CD4-positive, alpha-beta T cell (primary cell): Measurements from ENCODE around the gene GADD45A. TPM values are rescaled to one million over a fixed set of nuclear protein-coding genes. Genes with fewer than 3 reads are reported as not detected.

Experiments used
- ATAC-seq: fragments of 200-7000 bp; cut with Tn5 transposase; one replicate; pipeline ENCODE4 v1.10.0; 2022; ENCODE audit warnings: mild to moderate bottlenecking; ENCODE audit not compliant: poor library complexity
- CTCF ChIA-PET: fragments of 350-600 bp; sonication (Branson Sonifier 250); formaldehyde crosslinking; loops from one replicate; lab custom pipeline; 2021; ENCODE audit warnings: antibody characterized with exemption, inconsistent platforms; lab: Charles Lee
- POLR2A ChIA-PET: fragments of 350-600 bp; sonication (Branson Sonifier 250); formaldehyde crosslinking; loops from one replicate; lab custom pipeline; 2021; ENCODE audit warnings: antibody characterized with exemption, inconsistent platforms; lab: Charles Lee
- DNase-seq, 14 experiments: peaks; one replicate each; pipeline ENCODE4 v3.0.0-alpha.2; 2013 to 2020; ENCODE audit warnings: mixed read lengths in 2 of 14
- H3K27ac ChIP-seq, 2 donors: one replicate each; pipeline versions ENCODE4 v1.5.1 to v1.7.0; 2013; ENCODE audit warnings: low read length in 2 of 2, low read depth in 1 of 2, mild to moderate bottlenecking in 1 of 2
- H3K27me3 ChIP-seq, 2 experiments: 1 replicate in 1 of 2; 2 replicates in 1 of 2; pipeline versions ENCODE4 v1.6.1 to v1.7.0; 2013; ENCODE audit warnings: low read length in 2 of 2, control low read depth in 1 of 2, mild to moderate bottlenecking in 1 of 2, moderate library complexity in 1 of 2; ENCODE audit not compliant: insufficient read depth in 2 of 2, control insufficient read depth in 1 of 2
- H3K36me3 ChIP-seq: one replicate; pipeline ENCODE4 v1.6.1; 2013; ENCODE audit warnings: low read length, control low read depth; ENCODE audit not compliant: insufficient read depth
- H3K4me1 ChIP-seq: one replicate; pipeline ENCODE4 v1.6.1; 2013; ENCODE audit warnings: low read length, control low read depth; ENCODE audit not compliant: insufficient read depth
- H3K4me3 ChIP-seq: one replicate; pipeline ENCODE4 v1.5.1; 2013; ENCODE audit warnings: mild to moderate bottlenecking, low read length, moderate library complexity
- H3K9me3 ChIP-seq, 2 experiments: 1 replicate in 1 of 2; 2 replicates in 1 of 2; pipeline versions ENCODE4 v1.6.1 to v1.7.0; 2013; ENCODE audit warnings: low read length in 2 of 2, mild to moderate bottlenecking in 2 of 2, control low read depth in 1 of 2, moderate library complexity in 1 of 2; ENCODE audit not compliant: control insufficient read depth in 1 of 2, insufficient read depth in 1 of 2
- H3K27ac Mint-ChIP-seq: one replicate; pipeline ENCODE4 v1.8.0; 2020; ENCODE audit warnings: mixed read lengths
- H3K27me3 Mint-ChIP-seq: one replicate; pipeline ENCODE4 v1.8.0; 2021; ENCODE audit warnings: mixed read lengths
- H3K36me3 Mint-ChIP-seq: one replicate; pipeline ENCODE4 v1.8.0; 2021; ENCODE audit warnings: low read depth, mixed read lengths
- H3K4me1 Mint-ChIP-seq: one replicate; pipeline ENCODE4 v1.8.0; 2021; ENCODE audit warnings: low read depth, mixed read lengths
- H3K4me3 Mint-ChIP-seq: one replicate; pipeline ENCODE4 v1.8.0; 2020; ENCODE audit warnings: mild to moderate bottlenecking, mixed read lengths
- H3K9me3 Mint-ChIP-seq: one replicate; pipeline ENCODE4 v1.8.0; 2020; ENCODE audit warnings: mixed read lengths
- CTCF ChIP-seq: fragments of 200-600 bp; IDR thresholded peaks from one replicate; pipeline ENCODE4 v1.8.0; 2022; ENCODE audit warnings: antibody characterized with exemption, mild to moderate bottlenecking
- intact Hi-C, 2 experiments: fragments of 100-400 bp; cut with DNase I in 1 of 2; cut with micrococcal nuclease in 1 of 2; formaldehyde crosslinking; loops; one replicate each; pipeline versions ENCODE4 v1.15.1 to v1.9.0; 2023 to 2025; cut with DNase I, micrococcal nuclease
- total RNA-seq, 174 experiments: library from RNA in 2 of 174; stranded (reverse) in 2 of 174; gene quantifications; one replicate each; pipeline ENCODE4 v1.2.3 and lab custom pipeline; 2021 to 2026

Gene GADD45A
- total RNA-seq, 2 experiments from 2014 or later: 136 to 140 TPM

GRCh38 chr1:67723126-67723525, 38.1 kb downstream of the GADD45A start:
- H3K36me3 ChIP-seq: no peaks in the 10 kb centered on the region
- no peaks in the 10 kb centered on the region for H3K27me3 ChIP-seq
- no peaks in the 10 kb centered on the region for H3K4me1 Mint-ChIP-seq
- no peaks in the 10 kb centered on the region for H3K9me3 ChIP-seq
- no peak overlapping the region for H3K27ac Mint-ChIP-seq
- no peak for TF ChIP-seq CTCF
- ChIA-PET CTCF (no interaction called here), POLR2A (no interaction called here)
- H3K9me3 Mint-ChIP-seq: no peaks in the 10 kb centered on the region
- intact Hi-C loops: no loop called here
- no peak for ATAC-seq
- H3K36me3 Mint-ChIP-seq: no peaks in the 10 kb centered on the region
- no peak overlapping the region for H3K4me3 Mint-ChIP-seq
- no peak for DNase-seq
- H3K4me3 ChIP-seq: no peak overlapping the region
- H3K4me1 ChIP-seq: no peaks in the 10 kb centered on the region
- H3K27me3 Mint-ChIP-seq: no peaks in the 10 kb centered on the region
- H3K27ac ChIP-seq: no peak overlapping the region

- H3K27ac Mint-ChIP-seq: no peak overlapping the region
- Histone ChIP-seq H3K4me1 (no peaks in the 10 kb centered on the region), H3K27me3 (no peaks in the 10 kb centered on the region), H3K9me3 (no peaks in the 10 kb centered on the region), H3K36me3 (no peaks in the 10 kb centered on the region), H3K4me3 (no peak overlapping the region), H3K27ac (no peak overlapping the region)
- H3K4me3 Mint-ChIP-seq: no peak overlapping the region
- no peaks in the 10 kb centered on the region for H3K9me3 Mint-ChIP-seq
- TF ChIP-seq CTCF: no peak
- CTCF ChIA-PET: no interaction called here
- no peaks in the 10 kb centered on the region for H3K27me3 Mint-ChIP-seq
- H3K36me3 Mint-ChIP-seq: no peaks in the 10 kb centered on the region
- intact Hi-C loops: no loop called here
- no peaks in the 10 kb centered on the region for H3K4me1 Mint-ChIP-seq
- POLR2A ChIA-PET: no interaction called here
- no peak for ATAC-seq
- peak in 2 of 14 experiments; percentile 28 to 42 for DNase-seq
Observed at GRCh38 chr1:67723620-67724019, 38.6 kb downstream of the GADD45A start.

GRCh38 chr1:67724928-67725560, 40.0 kb downstream of the GADD45A start:
- Histone ChIP-seq H3K9me3 (no peaks in the 10 kb centered on the region), H3K4me3 (no peak overlapping the region), H3K27ac (no peak overlapping the region), H3K27me3 (no peaks in the 10 kb centered on the region), H3K4me1 (no peaks in the 10 kb centered on the region), H3K36me3 (no peaks in the 10 kb centered on the region)
- Mint-ChIP-seq H3K36me3 (no peaks in the 10 kb centered on the region), H3K4me3 (no peak overlapping the region), H3K27ac (no peak overlapping the region), H3K27me3 (no peaks in the 10 kb centered on the region), H3K9me3 (no peaks in the 10 kb centered on the region), H3K4me1 (no peaks in the 10 kb centered on the region)
- CTCF ChIA-PET: no interaction called here
- DNase-seq (no peak), ATAC-seq (no peak)
- intact Hi-C loops: no loop called here
- POLR2A ChIA-PET: no interaction called here
- TF ChIP-seq CTCF: no peak
